HS-5 (cell line): ENCODE data around the gene PCSK2.
A peak's percentile ranks its signal among the peaks of the same experiment; 100 is the strongest.

Experiments
- DNase-seq: peaks from one replicate; pipeline ENCODE4 v3.0.0-alpha.2; 2012; ENCODE audit warnings: low read depth

The PCSK2 gene

DNA sequence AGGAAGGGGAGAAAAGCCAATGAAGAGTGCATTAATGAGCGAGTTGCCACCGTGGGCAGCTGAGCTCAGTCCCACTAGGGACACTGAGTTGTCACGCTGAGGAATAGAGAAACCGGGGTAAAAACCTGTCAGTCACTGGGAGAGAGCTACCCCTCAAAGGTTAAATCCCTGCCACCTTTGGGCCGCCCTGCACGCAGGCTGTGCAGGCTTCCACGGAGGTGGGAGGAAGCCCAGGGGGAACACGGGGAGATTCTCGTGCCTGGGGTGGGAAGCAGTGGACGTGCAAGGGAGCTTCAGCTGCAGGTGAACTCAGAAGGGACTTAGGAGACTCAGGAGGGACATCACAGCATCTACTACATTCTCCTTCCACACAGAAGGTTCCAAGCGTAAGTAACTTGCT is 253.9 kb downstream of the PCSK2 start:
- no peak for DNase-seq

DNA sequence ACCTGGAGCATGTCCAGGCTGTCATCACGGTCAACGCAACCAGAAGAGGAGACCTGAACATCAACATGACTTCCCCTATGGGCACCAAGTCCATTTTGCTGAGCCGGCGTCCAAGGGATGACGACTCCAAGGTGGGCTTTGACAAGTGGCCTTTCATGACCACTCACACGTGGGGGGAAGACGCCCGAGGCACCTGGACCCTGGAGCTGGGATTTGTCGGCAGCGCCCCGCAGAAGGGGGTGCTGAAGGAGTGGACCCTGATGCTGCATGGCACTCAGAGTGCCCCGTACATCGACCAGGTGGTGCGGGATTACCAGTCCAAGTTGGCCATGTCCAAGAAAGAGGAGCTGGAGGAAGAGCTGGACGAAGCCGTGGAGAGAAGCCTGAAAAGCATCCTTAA is 254.8 kb downstream of the PCSK2 start:
- no peak for DNase-seq

DNA sequence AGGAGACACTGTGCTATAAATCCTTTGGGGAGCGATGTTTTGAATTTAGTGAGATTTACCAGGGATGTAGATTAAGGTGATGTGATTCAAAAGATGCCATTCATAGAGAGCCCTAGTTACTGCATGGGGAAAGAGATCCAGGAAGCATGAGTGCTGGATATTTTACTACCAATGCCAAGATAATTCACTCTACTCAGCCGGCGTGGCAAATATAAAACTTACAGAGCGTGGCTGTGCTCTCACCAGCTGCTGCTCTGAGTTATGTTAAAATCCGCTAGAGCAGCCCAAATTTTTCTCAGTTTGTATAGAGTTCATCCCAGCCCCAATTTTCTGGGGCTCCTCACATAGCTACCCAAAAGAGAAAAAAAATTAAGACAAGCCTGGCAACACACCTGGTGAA is 255.7 kb downstream of the PCSK2 start:
- DNase-seq: no peak

DNA sequence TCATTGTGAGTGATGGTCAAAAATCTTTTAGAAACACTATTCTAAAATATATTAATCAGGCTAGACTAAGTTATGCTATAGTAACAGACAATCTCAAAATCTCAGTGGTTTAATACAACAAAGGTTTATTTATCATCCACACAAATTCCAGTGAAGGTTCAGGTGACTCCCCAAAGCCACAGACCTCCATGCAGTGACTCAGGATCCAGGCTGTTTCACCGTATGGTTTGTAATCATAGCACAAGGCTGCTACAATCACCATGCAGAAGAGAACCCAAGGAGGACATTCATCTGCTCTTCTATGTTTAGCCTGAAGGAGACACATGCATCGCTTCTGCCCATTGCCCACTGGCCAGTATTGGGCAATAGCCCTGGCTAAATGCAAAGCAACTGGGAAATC is 258.2 kb downstream of the PCSK2 start:
- no peak for DNase-seq

DNA sequence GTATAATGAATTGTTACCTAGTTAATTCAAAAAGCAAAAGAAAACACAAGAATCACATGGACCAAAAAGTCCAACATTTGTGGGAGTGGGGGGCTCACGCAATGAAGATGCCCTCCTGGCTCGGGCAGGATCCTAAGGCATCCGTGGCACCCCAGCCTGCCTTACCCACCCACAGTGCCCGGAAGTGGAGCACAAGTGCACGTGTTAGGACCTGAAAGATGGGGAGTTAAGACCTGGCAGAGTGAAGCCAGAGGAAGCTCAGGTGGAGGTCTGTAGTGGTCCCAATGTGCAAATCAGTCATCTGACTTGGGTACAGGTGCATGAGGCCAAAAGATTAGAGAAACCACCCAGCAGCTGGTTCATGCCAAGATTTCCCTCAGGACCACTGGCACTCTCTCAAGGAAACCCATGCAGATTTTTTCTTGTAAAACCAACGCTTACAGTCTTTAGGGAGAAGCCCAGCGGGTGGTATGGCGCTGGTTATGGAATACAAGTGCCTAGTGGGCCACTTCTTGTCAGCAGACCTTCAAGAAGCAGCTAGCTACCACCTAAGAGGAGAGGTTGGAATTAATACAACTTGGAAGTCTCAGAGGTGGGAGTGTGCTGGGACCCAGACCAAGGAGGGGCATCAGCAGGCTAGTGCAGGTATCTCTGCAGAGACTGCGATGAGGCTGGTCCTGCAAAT is 262.2 kb downstream of the PCSK2 start:
- no peak for DNase-seq

DNA sequence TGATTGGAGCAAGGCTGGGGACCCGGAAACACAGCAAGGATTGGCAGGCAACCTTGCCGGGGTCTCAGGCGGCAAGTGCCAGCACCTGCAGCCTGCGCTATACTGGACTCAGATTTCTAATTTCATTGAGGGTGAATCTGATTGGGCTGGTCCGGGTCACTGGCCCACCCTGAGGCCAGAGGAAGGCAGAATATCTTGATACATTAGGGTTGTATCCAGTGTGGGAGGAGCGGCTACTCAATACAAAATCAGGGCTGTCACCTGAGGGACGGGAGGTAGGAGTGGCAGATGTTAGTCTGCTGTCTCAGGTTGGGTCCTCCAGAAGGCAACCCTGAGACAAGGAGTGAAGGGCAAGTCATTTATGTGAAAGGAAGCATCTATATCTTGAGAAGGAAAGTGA is 263.7 kb downstream of the PCSK2 start:
- DNase-seq: no peak

DNA sequence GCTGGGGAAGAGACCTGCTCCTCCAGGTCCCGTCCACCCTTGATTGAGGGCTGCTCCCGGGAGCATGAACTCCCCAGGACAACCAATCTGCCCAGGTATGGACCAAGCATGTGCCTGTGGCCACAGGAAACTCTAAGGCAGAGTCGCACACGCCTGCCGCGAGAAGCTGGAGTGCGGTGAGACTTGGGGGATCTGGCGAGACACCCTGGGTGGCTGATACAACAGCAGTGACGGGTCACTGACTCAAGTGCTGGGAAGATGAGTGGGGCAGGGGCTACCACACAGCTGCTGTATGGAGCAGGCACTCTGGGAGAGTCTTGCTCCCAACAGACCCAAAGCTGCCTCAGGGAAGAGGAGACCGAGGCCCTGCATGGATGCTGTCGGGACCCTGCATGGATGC is 264.2 kb downstream of the PCSK2 start:
- DNase-seq: no peak

DNA sequence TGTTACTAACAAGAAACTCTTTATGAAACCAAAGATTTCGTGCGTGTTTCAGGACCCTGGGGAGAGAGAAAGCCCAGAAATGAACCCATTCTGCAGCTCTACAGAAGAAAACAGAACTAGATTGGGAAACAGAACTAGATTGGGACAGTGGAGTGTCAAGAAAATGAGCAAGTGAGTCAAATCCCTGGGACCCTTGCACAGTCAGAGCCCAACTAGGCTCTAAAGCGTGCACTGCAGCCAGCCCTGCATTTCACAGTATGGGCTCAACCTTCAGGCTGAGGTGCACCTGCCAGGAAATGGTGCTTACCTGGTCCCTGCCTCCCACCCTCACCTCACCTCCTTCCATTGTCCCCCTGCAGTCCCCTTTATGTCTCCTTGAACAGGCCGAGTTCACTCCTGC is 264.6 kb downstream of the PCSK2 start:
- no peak for DNase-seq

DNA sequence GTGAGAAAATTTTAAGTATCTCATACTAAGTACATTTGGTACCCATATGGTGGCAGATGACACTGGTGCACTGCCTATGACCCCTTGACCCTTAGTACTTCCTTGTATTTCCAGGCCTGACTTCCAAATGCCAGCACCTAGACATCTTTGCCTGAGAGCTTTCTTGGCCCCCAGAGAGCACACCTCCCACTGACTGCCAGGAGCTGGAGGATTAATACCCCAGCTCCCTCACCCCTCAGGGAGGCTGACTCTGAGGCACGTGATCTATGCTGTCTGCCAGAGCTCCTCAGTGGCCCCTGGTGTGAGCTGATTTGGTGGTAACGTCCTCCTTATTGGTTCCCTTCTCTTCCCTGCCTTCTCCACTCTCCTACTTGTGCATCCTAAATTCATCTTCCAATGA is 266.3 kb downstream of the PCSK2 start:
- no peak for DNase-seq

DNA sequence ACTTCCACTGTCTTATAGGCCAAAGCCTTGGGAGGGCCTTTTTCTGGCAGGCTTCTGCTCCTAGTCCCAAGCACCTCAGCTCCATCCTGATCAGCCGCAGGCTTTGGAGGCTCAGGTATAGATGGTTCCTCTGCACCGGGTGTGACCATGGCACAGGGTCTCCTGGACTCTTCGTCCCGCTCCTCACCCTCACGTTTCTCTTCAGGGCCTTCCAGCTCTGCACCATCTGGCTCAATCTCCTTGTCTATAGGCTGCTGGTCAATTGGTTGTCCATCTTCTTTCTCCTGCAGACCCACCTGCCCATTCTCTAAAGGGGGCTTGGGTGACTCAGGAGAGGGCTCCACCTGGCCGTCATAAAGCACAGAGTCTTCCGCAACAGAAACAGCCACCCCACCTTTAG is 267.4 kb downstream of the PCSK2 start:
- DNase-seq: no peak

DNA sequence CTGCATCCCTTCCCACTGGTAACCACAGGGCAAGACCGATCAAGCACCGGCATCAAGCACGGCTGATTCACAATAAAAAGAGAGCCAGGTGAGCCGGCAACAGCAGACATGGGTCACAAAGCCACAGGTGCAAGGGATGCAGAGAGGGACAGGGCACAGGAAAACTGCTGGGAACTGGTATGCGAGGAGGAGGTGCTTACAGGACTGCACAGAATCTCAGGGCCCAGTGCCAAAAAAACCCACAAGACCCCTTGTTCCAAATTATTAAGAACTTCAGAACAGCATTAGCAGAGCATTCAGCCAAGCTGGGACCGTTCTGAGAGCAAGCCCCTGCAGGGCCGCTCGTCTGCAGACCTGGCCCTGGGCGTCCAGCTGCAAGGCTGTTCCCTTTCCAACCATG is 269.0 kb downstream of the PCSK2 start:
- DNase-seq: no peak

DNA sequence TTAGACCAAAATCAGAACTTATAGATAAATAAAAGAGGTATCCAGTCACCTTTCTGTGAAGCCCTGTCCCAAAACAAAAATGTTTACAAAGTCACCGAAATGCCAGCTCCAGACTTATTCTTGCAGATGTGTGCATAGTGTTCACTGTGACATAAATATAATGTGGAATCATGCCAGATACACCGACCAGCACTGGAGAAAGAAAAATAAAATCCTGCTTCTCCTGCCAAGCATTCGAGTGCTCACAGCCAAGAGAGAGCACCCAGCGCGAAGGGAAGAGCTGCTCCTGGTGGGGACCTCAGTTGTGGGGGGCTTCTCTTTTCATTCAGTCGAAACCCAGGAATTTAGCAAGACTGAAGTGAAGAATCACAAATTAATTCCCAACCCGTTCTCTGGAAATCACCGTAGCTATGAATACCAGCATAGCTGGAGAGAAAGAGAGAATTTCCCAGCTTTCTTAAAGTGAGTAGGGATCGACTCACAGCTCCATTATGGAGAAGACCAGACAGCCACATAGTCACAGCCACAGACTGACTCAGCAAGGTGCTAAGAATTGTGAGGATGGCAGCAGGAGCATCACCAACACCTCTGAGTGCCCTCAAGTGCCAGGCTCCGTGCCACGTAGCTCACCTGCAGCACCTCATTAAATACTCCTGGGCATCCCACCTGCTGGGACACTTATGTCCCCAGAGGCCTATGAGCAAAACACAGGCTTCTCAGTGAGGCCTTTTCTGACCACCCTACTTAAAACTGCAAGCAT is 271.2 kb downstream of the PCSK2 start:
- DNase-seq: no peak

DNA sequence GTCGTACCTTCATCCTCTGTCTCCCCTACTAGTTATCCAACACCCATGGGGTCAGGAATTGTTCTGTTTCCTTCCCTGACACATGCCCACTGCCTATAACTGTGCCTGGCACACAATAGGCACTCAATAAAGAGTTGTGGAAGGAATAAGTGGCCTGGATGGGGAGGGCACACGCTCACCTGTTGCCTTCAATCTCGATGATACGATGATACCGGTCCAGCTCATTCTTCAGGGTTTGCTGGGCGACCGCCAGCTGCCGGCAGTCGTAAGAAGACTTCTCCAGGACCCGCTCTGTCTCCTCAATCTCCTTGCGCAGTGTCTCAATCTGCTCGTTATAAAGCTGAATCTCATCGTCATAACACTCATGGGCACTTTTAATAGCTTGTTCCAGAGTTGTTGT is 271.8 kb downstream of the PCSK2 start:
- DNase-seq: no peak

DNA sequence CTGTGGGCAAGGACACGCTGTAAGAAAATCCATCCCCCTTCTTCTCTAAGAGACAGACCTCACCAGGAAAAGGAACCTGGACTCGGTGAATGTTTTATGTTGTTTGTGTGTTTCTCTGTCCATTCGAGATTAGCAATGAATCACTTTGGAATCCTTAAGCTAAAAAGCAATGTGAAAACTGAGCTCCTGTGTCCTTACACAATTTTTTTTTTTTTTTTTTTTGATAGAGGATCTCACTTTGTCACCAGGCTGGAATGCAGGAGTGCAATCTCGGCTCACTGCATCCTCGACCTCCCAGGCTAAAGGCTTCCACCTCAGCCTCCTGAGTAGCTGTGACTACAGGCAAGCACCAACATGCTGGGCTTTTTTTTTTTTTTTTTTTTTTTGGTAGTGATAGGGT is 272.2 kb downstream of the PCSK2 start:
- DNase-seq: peak; percentile 53

DNA sequence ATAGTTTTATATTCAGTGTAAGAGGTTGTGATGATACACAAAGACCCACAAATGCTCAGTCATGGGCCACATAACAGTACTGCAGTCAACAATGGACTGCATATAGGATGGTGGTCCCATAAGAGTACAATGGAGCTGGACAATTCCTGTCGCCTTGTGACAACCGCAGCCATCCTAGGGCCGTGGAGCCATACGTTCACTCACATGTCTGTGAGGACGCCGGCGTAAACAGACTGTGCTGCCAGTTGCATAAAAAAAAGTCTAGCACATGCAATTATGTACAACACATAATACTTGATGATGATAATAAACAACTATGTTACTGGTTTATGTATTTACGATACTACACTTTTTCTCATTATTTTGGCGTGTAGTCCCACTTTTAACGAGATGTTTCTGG is 273.4 kb downstream of the PCSK2 start:
- no peak for DNase-seq

DNA sequence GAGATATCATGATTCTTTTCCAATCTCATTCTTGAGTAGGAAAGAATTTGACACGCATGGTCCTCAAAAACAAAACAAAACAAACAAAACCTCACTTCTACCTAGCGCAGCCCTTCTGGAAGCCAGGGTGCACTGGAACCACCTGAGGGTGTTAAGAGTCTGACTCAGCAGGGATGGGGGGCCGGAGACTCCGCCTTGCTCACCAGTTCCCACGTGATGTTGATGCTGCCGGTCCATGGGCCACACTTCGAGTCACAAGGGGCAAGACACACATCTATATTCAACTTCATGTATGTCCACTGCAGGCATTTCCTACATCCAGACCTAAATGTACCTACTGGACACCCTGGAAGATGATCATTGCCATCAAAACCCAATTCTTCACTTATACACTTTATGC is 274.0 kb downstream of the PCSK2 start:
- no peak for DNase-seq

DNA sequence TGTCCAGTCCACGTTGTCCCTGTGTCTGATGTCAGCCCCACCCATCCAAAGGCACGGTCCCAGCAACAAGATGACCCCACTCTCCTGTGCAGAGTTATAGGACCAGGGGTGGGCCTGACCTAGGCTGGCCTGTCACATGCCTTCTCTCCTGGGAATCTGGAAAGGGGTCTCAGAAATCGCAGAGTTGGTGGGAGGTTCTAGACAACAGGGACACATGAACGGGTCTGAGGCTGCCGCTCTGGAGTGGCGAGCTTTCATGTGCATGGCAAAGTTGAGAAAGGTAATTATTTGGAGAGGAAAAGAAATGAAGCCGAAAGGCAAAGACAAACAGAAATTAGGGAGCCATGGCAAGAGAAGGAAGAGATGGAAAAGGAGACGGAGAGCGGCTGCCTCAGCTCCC is 274.9 kb downstream of the PCSK2 start:
- DNase-seq: no peak

DNA sequence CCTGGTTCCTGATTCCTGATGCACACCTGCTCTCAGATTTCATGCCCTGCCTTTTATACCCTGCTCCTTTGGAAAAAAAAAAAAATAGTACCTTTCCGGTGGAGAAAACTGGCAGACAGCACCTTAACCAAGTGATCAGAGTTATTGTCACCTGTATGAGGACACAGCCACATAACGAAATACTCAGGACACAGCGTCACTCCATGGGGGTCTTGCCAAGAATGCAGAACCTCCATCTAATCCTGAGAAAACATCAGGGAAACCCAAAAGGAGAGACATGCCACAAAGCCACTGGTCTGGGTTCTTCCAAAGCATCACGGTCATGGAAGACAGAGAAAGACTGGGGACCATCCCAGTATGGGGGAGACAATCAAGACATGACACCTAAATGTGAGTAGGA is 275.3 kb downstream of the PCSK2 start:
- DNase-seq: no peak

DNA sequence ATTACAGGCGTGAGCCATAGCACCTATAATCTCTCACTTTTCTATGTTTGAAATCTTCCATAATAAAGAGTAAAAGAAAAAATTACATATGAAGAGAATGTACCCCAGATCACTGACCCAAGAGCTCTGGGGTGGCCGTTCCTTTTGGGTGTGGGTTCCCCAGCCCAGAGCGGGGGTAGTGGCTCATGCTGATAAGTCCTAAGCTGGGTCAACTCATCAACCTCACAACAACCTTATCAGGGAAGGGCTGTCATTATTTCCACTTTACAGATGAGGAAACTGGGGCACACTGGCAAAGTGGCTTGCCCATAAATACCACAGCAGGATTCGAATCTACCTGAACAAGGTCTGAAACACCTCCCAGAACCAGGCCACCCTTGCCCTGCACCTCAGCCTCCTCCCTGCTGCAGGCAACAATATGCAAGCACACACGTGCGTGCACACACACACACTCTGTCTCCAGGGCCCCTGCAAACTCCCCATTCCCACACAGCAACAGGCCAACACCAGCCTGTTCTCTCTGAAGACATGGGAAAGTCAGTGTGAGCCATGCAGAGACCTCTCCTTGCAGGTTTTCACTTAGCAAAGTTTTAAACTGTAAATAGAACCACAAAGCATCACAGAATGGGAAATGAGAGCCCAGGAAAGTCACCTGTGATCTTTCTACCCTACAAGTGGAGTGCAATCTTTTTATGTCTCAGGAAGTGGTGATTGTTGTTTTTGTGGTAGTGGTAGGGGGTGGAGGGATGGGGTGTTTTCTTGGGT is 276.6 kb downstream of the PCSK2 start:
- DNase-seq: no peak

DNA sequence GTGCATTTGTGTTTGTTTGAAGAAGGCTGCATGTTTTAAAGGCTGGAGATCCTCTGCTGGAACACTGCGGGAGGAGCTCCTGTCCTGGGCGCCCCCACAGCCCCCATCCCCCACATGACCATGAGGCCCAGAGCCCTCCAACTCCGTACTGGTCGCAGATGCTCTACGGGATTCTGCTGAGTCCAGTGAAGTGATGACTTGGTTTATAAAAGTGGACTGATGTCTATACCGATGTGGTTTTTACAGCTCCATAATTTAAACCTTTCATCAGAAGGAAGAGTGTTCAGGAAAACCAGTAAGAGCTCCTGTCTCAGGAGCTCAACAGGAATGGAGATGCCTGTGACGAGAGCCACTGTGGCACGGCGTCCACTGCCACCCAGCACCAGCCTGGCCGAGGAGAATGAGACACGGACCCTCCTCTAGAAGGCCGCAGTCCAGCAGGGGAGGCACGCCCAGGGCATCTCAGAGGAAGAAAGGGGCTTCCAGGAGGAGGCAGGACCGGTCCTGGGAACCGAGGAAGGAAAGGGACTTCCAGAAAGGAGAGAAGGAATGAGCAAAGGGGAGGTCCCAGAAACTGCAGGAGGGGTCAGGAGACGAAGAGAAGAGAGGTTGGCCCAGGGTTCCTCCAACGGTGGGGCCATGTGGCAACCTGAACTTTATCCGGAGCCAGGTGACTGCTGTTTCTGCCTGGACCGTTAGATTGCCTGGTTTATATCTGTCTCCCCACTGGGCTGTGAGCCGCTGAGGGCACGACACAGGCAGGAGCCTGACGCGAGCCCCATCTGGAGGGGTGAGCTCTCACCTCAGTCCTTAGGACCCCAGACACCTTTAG is 277.4 kb downstream of the PCSK2 start:
- DNase-seq: no peak

DNA sequence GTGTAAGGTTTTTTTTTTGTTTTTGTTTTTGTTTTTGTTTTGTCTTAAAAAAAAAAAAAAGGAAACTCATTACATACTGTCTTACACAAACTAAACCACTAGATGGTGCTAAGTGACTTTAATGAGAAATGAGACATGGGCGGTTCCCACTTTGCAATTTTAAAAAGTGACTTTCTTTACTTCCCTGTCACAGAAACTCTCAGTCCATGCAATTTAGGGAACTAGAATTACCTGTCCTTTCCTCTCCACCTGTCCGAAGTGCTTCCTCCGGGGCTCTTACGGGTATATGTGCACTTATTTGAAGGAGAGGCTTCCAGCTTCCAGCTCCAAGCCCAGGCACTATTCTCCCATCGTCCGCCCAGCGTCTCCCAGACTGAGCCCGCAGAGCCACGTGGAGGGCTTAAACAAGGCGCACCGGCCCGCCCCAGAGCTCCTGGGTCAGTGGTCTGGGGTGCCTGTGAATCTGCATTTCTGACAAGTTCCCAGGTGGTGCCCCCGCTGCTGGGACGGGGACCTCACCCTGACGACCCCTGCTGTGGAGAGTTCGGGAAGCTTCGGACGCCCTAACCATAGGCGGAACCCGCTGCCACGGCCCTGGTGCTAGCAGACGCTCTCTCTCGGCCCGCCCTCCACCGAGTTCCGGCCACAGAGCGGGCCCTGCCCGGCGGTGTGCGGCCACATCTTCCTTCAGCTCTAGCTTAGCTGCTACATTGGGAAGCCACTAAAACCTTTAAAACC is 278.2 kb downstream of the PCSK2 start:
- DNase-seq: peak; percentile 50
